ENCODE data around the gene COL4A2. TPM values are rescaled to one million over a fixed set of nuclear protein-coding genes. Genes with fewer than 3 reads are reported as not detected.

COL4A2 gene
- total RNA-seq, 1 donor from 2014 or later, result 180 TPM

GRCh38 chr13:110434629-110435028, 127.5 kb downstream of the COL4A2 start:
- H3K4me3 ChIP-seq, result no peak overlapping the region
- no peaks in the 10 kb centered on the region for H3K4me1 ChIP-seq
- no peaks in the 10 kb centered on the region for H3K27me3 ChIP-seq
- DNase-seq (ENCODE audit: extremely low spot score in 2 of 2), result peak in 1 of 2 donors; percentile 58
- TF ChIP-seq CTCF (IDR thresholded peaks at IDR 0.05) (no peak), POLR2A (IDR thresholded peaks at IDR 0.05) (no peak), POLR2AphosphoS5 (IDR thresholded peaks at IDR 0.05; ENCODE audit: insufficient read depth in 1 of 2, low read depth in 1 of 2) (no peak)
- no peak overlapping the region for H3K27ac ChIP-seq
- intact Hi-C loops (cut with DNase I), result no loop called here
- no peaks in the 10 kb centered on the region for H3K9me3 ChIP-seq
- peaks cover 0 to 23% of the 10 kb centered on the region in 2 donors for H3K36me3 ChIP-seq

- no peak for DNase-seq (ENCODE audit: extremely low spot score in 2 of 2)
- intact Hi-C loops (cut with DNase I), result no loop called here
- TF ChIP-seq POLR2AphosphoS5 (IDR thresholded peaks at IDR 0.05; ENCODE audit: insufficient read depth in 1 of 2, low read depth in 1 of 2) (no peak), POLR2A (IDR thresholded peaks at IDR 0.05) (no peak), CTCF (IDR thresholded peaks at IDR 0.05) (no peak)
- H3K9me3 ChIP-seq, result no peaks in the 10 kb centered on the region
- H3K27me3 ChIP-seq, result no peaks in the 10 kb centered on the region
- peaks cover 0 to 23% of the 10 kb centered on the region in 2 donors for H3K36me3 ChIP-seq
- H3K4me1 ChIP-seq, result no peaks in the 10 kb centered on the region
- H3K27ac ChIP-seq, result no peak overlapping the region
- H3K4me3 ChIP-seq, result no peak overlapping the region
Measured at GRCh38 chr13:110435331-110435730, 128.2 kb downstream of the COL4A2 start.

- H3K9me3 ChIP-seq, result no peaks in the 10 kb centered on the region
- H3K36me3 ChIP-seq, result peaks cover 0 to 23% of the 10 kb centered on the region in 2 donors
- no peak overlapping the region for H3K27ac ChIP-seq
Measured at GRCh38 chr13:110436276-110436675, 129.2 kb downstream of the COL4A2 start.

GRCh38 chr13:110436786-110437370, 129.8 kb downstream of the COL4A2 start:
- Histone ChIP-seq H3K36me3 (peaks cover 0 to 23% of the 10 kb centered on the region in 2 donors), H3K4me3 (no peak overlapping the region), H3K27ac (no peak overlapping the region), H3K4me1 (no peaks in the 10 kb centered on the region), H3K27me3 (no peaks in the 10 kb centered on the region), H3K9me3 (no peaks in the 10 kb centered on the region)
- TF ChIP-seq POLR2AphosphoS5 (IDR thresholded peaks at IDR 0.05; ENCODE audit: insufficient read depth in 1 of 2, low read depth in 1 of 2) (no peak), CTCF (IDR thresholded peaks at IDR 0.05) (no peak), POLR2A (IDR thresholded peaks at IDR 0.05) (no peak)
- intact Hi-C loops (cut with DNase I), result no loop called here
- no peak for DNase-seq (ENCODE audit: extremely low spot score in 2 of 2)

More at GRCh38 chr13:110436276-110436675, 129.2 kb downstream of the COL4A2 start:
- DNase-seq (ENCODE audit: extremely low spot score in 2 of 2), result no peak
- Histone ChIP-seq H3K4me1 (no peaks in the 10 kb centered on the region), H3K4me3 (no peak overlapping the region), H3K27me3 (no peaks in the 10 kb centered on the region)
- no peak for TF ChIP-seq POLR2AphosphoS5 (IDR thresholded peaks at IDR 0.05; ENCODE audit: insufficient read depth in 1 of 2, low read depth in 1 of 2)
- intact Hi-C loops (cut with DNase I), result no loop called here

GRCh38 chr13:110438211-110438610, 131.1 kb downstream of the COL4A2 start:
- H3K27ac ChIP-seq, result no peak overlapping the region

More at GRCh38 chr13:110438211-110438610, 131.1 kb downstream of the COL4A2 start:
- no peak for DNase-seq (ENCODE audit: extremely low spot score in 2 of 2)
- intact Hi-C loops (cut with DNase I), result no loop called here
- no peak for TF ChIP-seq POLR2AphosphoS5 (IDR thresholded peaks at IDR 0.05; ENCODE audit: insufficient read depth in 1 of 2, low read depth in 1 of 2)
- TF ChIP-seq POLR2A (IDR thresholded peaks at IDR 0.05), result no peak
- no peak for TF ChIP-seq CTCF (IDR thresholded peaks at IDR 0.05)
- Histone ChIP-seq H3K36me3 (peaks cover 0 to 26% of the 10 kb centered on the region in 2 donors), H3K27me3 (no peaks in the 10 kb centered on the region), H3K9me3 (no peaks in the 10 kb centered on the region), H3K4me3 (no peak overlapping the region), H3K4me1 (no peaks in the 10 kb centered on the region)

Data from vagina (tissue), 2 donors.